Liver (tissue), 9 donors: ENCODE data around the gene RASA3. TPM values are rescaled to one million over a fixed set of nuclear protein-coding genes. Genes with fewer than 3 reads are reported as not detected.
"Not testable (repeated sequence)": the region's sequence is repeated elsewhere in the genome, so short reads cannot be mapped to it uniquely, and the experiment has no call there.

Source experiments
- DNase-seq: peaks from one replicate; pipeline ENCODE4 v3.0.0-alpha.2; 2017; ENCODE audit warnings: low spot score
- H3K27ac ChIP-seq, 2 donors: one replicate each; pipeline ENCODE4 v1.7.0; 2013; ENCODE audit warnings: inconsistent platforms in 2 of 2, low read length in 2 of 2, control low read depth in 1 of 2, low read depth in 1 of 2, mild to moderate bottlenecking in 1 of 2
- H3K27me3 ChIP-seq, 4 donors: one replicate each; pipeline versions ENCODE4 v1.6.1 to v1.7.0; 2013; ENCODE audit warnings: low read length in 3 of 4, inconsistent platforms in 1 of 4, mild to moderate bottlenecking in 1 of 4, moderate library complexity in 1 of 4; ENCODE audit not compliant: control insufficient read depth in 4 of 4, insufficient read depth in 4 of 4
- H3K36me3 ChIP-seq, 4 donors: one replicate each; pipeline versions ENCODE4 v1.6.1 to v1.7.0; 2013; ENCODE audit warnings: low read length in 3 of 4, mild to moderate bottlenecking in 3 of 4, low read depth in 1 of 4, moderate library complexity in 1 of 4; ENCODE audit not compliant: control insufficient read depth in 4 of 4, insufficient read depth in 3 of 4
- H3K4me1 ChIP-seq, 4 donors: one replicate each; pipeline versions ENCODE4 v1.6.1 to v1.7.0; 2013; ENCODE audit warnings: low read length in 3 of 4, mild to moderate bottlenecking in 3 of 4, moderate library complexity in 1 of 4; ENCODE audit not compliant: control insufficient read depth in 4 of 4, insufficient read depth in 4 of 4
- H3K4me3 ChIP-seq, 3 donors: one replicate each; pipeline versions ENCODE4 v1.6.1 to v1.7.0; 2013; ENCODE audit warnings: low read length in 3 of 3, control low read depth in 1 of 3, low read depth in 1 of 3, mild to moderate bottlenecking in 1 of 3
- H3K9ac ChIP-seq, 2 donors: one replicate each; pipeline ENCODE4 v1.7.0; 2013; ENCODE audit warnings: low read length in 2 of 2, mild to moderate bottlenecking in 2 of 2, moderate library complexity in 2 of 2, control low read depth in 1 of 2, low read depth in 1 of 2
- H3K9me3 ChIP-seq, 4 donors: one replicate each; pipeline versions ENCODE4 v1.6.1 to v1.7.0; 2013; ENCODE audit warnings: low read length in 3 of 4; ENCODE audit not compliant: control insufficient read depth in 4 of 4
- EGR1 ChIP-seq, 2 donors: IDR thresholded peaks; 2 replicates each; pipeline ENCODE4 v1.6.1; 2016 to 2018; ENCODE audit warnings: antibody characterized with exemption in 2 of 2, low read depth in 2 of 2
- FOXA1 ChIP-seq: IDR thresholded peaks from 2 replicates; pipeline ENCODE4 v1.6.1; 2016; ENCODE audit warnings: antibody characterized with exemption
- FOXA2 ChIP-seq: IDR thresholded peaks from 2 replicates; pipeline ENCODE4 v1.6.1; 2016; ENCODE audit warnings: antibody characterized with exemption
- GABPA ChIP-seq, 2 donors: IDR thresholded peaks in 1 of 2; conservative IDR thresholded peaks in 1 of 2; 2 replicates each; pipeline ENCODE4 v1.6.1; 2016; ENCODE audit warnings: antibody characterized with exemption in 2 of 2, mild to moderate bottlenecking in 1 of 2, moderate library complexity in 1 of 2
- JUND ChIP-seq, 2 donors: IDR thresholded peaks; 2 replicates each; pipeline ENCODE4 v1.6.1; 2016; ENCODE audit warnings: antibody characterized with exemption in 2 of 2
- NR2F2 ChIP-seq: IDR thresholded peaks from 2 replicates; pipeline ENCODE4 v1.6.1; 2016; ENCODE audit warnings: antibody characterized with exemption
- RAD21 ChIP-seq, 2 donors: IDR thresholded peaks; 2 replicates each; pipeline ENCODE4 v1.6.1; 2016; ENCODE audit warnings: antibody characterized with exemption in 2 of 2, mild to moderate bottlenecking in 2 of 2
- REST ChIP-seq: IDR thresholded peaks from 2 replicates; pipeline ENCODE4 v1.6.1; 2016; ENCODE audit warnings: antibody characterized with exemption, mild to moderate bottlenecking
- RXRA ChIP-seq, 2 donors: IDR thresholded peaks; 2 replicates each; pipeline ENCODE4 v1.6.1; 2017 to 2018; ENCODE audit warnings: antibody characterized with exemption in 2 of 2, mild to moderate bottlenecking in 1 of 2
- SP1 ChIP-seq: IDR thresholded peaks from 2 replicates; pipeline ENCODE4 v1.6.1; 2018; ENCODE audit warnings: antibody characterized with exemption, mild to moderate bottlenecking
- TAF1 ChIP-seq: conservative IDR thresholded peaks from 2 replicates; pipeline ENCODE4 v1.6.1; 2016; ENCODE audit warnings: antibody characterized with exemption, mild to moderate bottlenecking
- ZBTB33 ChIP-seq: IDR thresholded peaks from 2 replicates; pipeline ENCODE4 v1.6.1; 2016; ENCODE audit warnings: antibody characterized with exemption
- WGBS: extraction: QIAGEN DNeasy Blood & Tissue Kit; methylation state at CpG from one replicate; pipeline ENCODE4 v1.1.7; 2013; 5-methylcytosine and 5-hydroxymethylcytosine counted together
- polyA plus RNA-seq, 2 donors: library from polyadenylated mRNA; stranded (reverse) in 1 of 2; unstranded in 1 of 2; fragments of 200-250 nt in 1 of 2; fragments of >200 nt in 1 of 2; fragmentation: Nextera tagmentation in 1 of 2; extraction: Ambion mirVana in 1 of 2; gene quantifications; one replicate each; pipeline versions ENCODE4 v1.2.1 to v1.2.3, GENCODE V29; 2013 to 2015
- total RNA-seq, 2 donors: library from RNA; depleted of rRNA; stranded (reverse); fragments of >200 nt; gene quantifications; one replicate each; pipeline ENCODE4 v1.2.3, GENCODE V29; 2014
- donor health status: healthy.
- donor health status: healthy.
- donor health status: healthy.
- donor health status: healthy.
- donor health status: healthy.

The RASA3 gene
- total and polyA plus RNA-seq, 4 donors: 0.64 to 5.9 (median 3.8) TPM

- DNase-seq: no peak
- Histone ChIP-seq H3K4me1 (no peaks in the 10 kb centered on the region), H3K27me3 (no peaks in the 10 kb centered on the region), H3K36me3 (no peaks in the 10 kb centered on the region), H3K4me3 (no peak overlapping the region), H3K9me3 (no peaks in the 10 kb centered on the region), H3K9ac (no peak overlapping the region), H3K27ac (no peak overlapping the region)
- 92% methylated on average over 55 of the region's 62 CpGs for WGBS
- no peak for TF ChIP-seq RXRA (IDR thresholded peaks at IDR 0.05)
Measured at GRCh38 chr13:114103801-114104654, 28.4 kb downstream of the RASA3 start.

- H3K4me1 ChIP-seq, H3K27ac ChIP-seq, H3K27me3 ChIP-seq, H3K4me3 ChIP-seq, DNase-seq, H3K9me3 ChIP-seq, H3K9ac ChIP-seq, H3K36me3 ChIP-seq: not testable (repeated sequence)
- WGBS: 97% methylated on average over 14 of the region's 20 CpGs
Measured at GRCh38 chr13:114103289-114103621, 29.2 kb downstream of the RASA3 start.

GRCh38 chr13:114102521-114103288 is 29.7 kb downstream of the RASA3 start:
- H3K4me1 ChIP-seq: no peaks in the 10 kb centered on the region
- no peaks in the 10 kb centered on the region for H3K9me3 ChIP-seq
- no peaks in the 10 kb centered on the region for H3K36me3 ChIP-seq
- H3K27me3 ChIP-seq: no peaks in the 10 kb centered on the region
- H3K9ac ChIP-seq: no peak overlapping the region
- no peak for DNase-seq
- TF ChIP-seq FOXA2 (no peak), SP1 (no peak), ZBTB33 (no peak), RAD21 (IDR thresholded peaks at IDR 0.05) (no peak), NR2F2 (no peak), REST (no peak), EGR1 (IDR thresholded peaks at IDR 0.05; ENCODE audit: low read depth in 2 of 2) (no peak), FOXA1 (no peak), JUND (IDR thresholded peaks at IDR 0.05) (no peak), GABPA (IDR thresholded peaks at IDR 0.05 in 1 of 2, conservative IDR thresholded peaks at IDR 0.05 in 1 of 2) (no peak), TAF1 (no peak), RXRA (IDR thresholded peaks at IDR 0.05) (no peak)
- no peak overlapping the region for H3K27ac ChIP-seq
- WGBS: 88% methylated on average over 29 of the region's 29 CpGs
- no peak overlapping the region for H3K4me3 ChIP-seq
